Smooth muscle cell (in vitro differentiated cells): ENCODE data around the gene FAM111A. TPM values are rescaled to one million over a fixed set of nuclear protein-coding genes. Genes with fewer than 3 reads are reported as not detected.

Experiments used
- DNase-seq: peaks from one replicate; lab custom pipeline; 2025; ENCODE audit not compliant: unreplicated experiment; lab: John Stamatoyannopoulos, UW
- H2AFZ ChIP-seq: fragments of 200-600 bp; sonication (generic); 2 replicates; pipeline ENCODE4 v1.6.0; 2016; ENCODE audit warnings: antibody characterized with exemption, low read depth, mild to moderate bottlenecking
- H3F3A ChIP-seq: fragments of 200-600 bp; sonication (generic); 2 replicates; pipeline ENCODE4 v1.6.0; 2017; ENCODE audit warnings: antibody characterized with exemption, low read depth
- H3K27ac ChIP-seq: fragments of 200-600 bp; sonication (generic); 2 replicates; pipeline ENCODE4 v1.5.1; 2016; ENCODE audit warnings: low read depth, mild to moderate bottlenecking
- H3K27me3 ChIP-seq: fragments of 200-600 bp; sonication (generic); 2 replicates; pipeline ENCODE4 v1.6.1; 2016; ENCODE audit warnings: low read depth, mild to moderate bottlenecking
- H3K36me3 ChIP-seq: fragments of 200-600 bp; sonication (generic); 2 replicates; pipeline ENCODE4 v1.5.1; 2016; ENCODE audit warnings: low read depth
- H3K4me1 ChIP-seq: fragments of 200-600 bp; sonication (generic); 2 replicates; pipeline ENCODE4 v1.5.1; 2016; ENCODE audit warnings: low read depth
- H3K4me2 ChIP-seq: fragments of 200-600 bp; sonication (generic); 2 replicates; pipeline ENCODE4 v1.6.0; 2016; ENCODE audit warnings: mild to moderate bottlenecking
- H3K4me3 ChIP-seq: fragments of 200-600 bp; sonication (generic); 2 replicates; pipeline ENCODE4 v1.5.1; 2016; ENCODE audit warnings: mild to moderate bottlenecking
- H3K79me2 ChIP-seq: fragments of 200-600 bp; sonication (generic); 2 replicates; pipeline ENCODE4 v1.6.0; 2016; ENCODE audit warnings: low read depth, mild to moderate bottlenecking
- H3K9ac ChIP-seq: fragments of 200-600 bp; sonication (generic); 2 replicates; pipeline ENCODE4 v1.6.0; 2016; ENCODE audit warnings: low read depth
- H3K9me3 ChIP-seq: fragments of 200-600 bp; sonication (generic); replicated peaks from 2 replicates; pipeline ENCODE4 v1.5.1; 2016; ENCODE audit warnings: low read depth
- H4K20me1 ChIP-seq: fragments of 200-600 bp; sonication (generic); 2 replicates; pipeline ENCODE4 v1.6.0; 2016; ENCODE audit warnings: low read depth
- CTCF ChIP-seq: fragments of 200-600 bp; sonication (generic); IDR thresholded peaks from 2 replicates; pipeline ENCODE4 v1.5.1; 2017; ENCODE audit warnings: borderline replicate concordance, mild to moderate bottlenecking, antibody characterized with exemption; ENCODE audit not compliant: insufficient read depth, poor library complexity, severe bottlenecking
- WGBS: methylation state at CpG from one replicate; pipeline ENCODE4 v1.1.7; 2016; ENCODE audit warnings: low lambda C conversion rate; 5-methylcytosine and 5-hydroxymethylcytosine counted together
- polyA plus RNA-seq: library from polyadenylated mRNA; unstranded; fragments of >200 nt; fragmentation: Nextera tagmentation; extraction: Ambion mirVana; gene quantifications from 2 replicates; pipeline ENCODE4 v1.2.1, GENCODE V29; 2016
- total RNA-seq: library from RNA; depleted of rRNA; stranded (reverse); fragments of >200 nt; gene quantifications from 2 replicates; pipeline ENCODE4 v1.2.3, GENCODE V29; 2014

FAM111A gene
- total and polyA plus RNA-seq, 2 experiments from 2014 or later, result 6.2 to 14.3 TPM

GRCh38 chr11:59184691-59185339 lies 42.2 kb downstream of the FAM111A start:
- Histone ChIP-seq H3F3A (no peaks in the 10 kb centered on the region), H3K4me3 (no peak overlapping the region), H3K4me1 (peaks cover 15% of the 10 kb centered on the region), H4K20me1 (peaks cover 80% of the 10 kb centered on the region), H3K27me3 (no peaks in the 10 kb centered on the region), H3K27ac (no peak overlapping the region), H3K36me3 (no peaks in the 10 kb centered on the region), H3K4me2 (no peak overlapping the region), H3K79me2 (peaks cover 17% of the 10 kb centered on the region), H3K9me3 (no peaks in the 10 kb centered on the region), H3K9ac (no peak overlapping the region), H2AFZ (no peak overlapping the region)
- TF ChIP-seq CTCF, result no peak
- DNase-seq, result no peak
- 73% methylated on average over 9 of the region's 9 CpGs for WGBS

GRCh38 chr11:59185386-59185945 lies 42.8 kb downstream of the FAM111A start:
- Histone ChIP-seq H4K20me1 (peaks cover 73% of the 10 kb centered on the region), H3K9ac (no peak overlapping the region), H2AFZ (no peak overlapping the region), H3F3A (no peaks in the 10 kb centered on the region), H3K36me3 (no peaks in the 10 kb centered on the region), H3K27me3 (no peaks in the 10 kb centered on the region), H3K4me3 (peak overlapping the region; percentile 6), H3K27ac (no peak overlapping the region), H3K4me2 (no peak overlapping the region), H3K4me1 (peaks cover 8% of the 10 kb centered on the region), H3K79me2 (peaks cover 10% of the 10 kb centered on the region), H3K9me3 (no peaks in the 10 kb centered on the region)
- TF ChIP-seq CTCF, result no peak
- DNase-seq, result no peak
- 87% methylated on average over 5 of the region's 5 CpGs for WGBS

GRCh38 chr11:59186130-59186594 lies 43.5 kb downstream of the FAM111A start:
- no peak overlapping the region for H3K27ac ChIP-seq

More at GRCh38 chr11:59186130-59186594, 43.5 kb downstream of the FAM111A start:
- TF ChIP-seq CTCF, result peak; percentile 57
- Histone ChIP-seq H3K4me1 (peaks cover 1% of the 10 kb centered on the region), H3K36me3 (no peaks in the 10 kb centered on the region), H3K9ac (no peak overlapping the region), H3F3A (no peaks in the 10 kb centered on the region), H3K9me3 (no peaks in the 10 kb centered on the region), H4K20me1 (peaks cover 66% of the 10 kb centered on the region), H3K4me2 (no peak overlapping the region), H3K4me3 (no peak overlapping the region), H2AFZ (no peak overlapping the region), H3K27me3 (no peaks in the 10 kb centered on the region), H3K79me2 (peaks cover 3% of the 10 kb centered on the region)
- WGBS, result 67% methylated on average over 5 of the region's 5 CpGs
- DNase-seq, result no peak
